ACHN (cell line): ENCODE data around the gene PDHX.
"Not testable (repeated sequence)": the region's sequence is repeated elsewhere in the genome, so short reads cannot be mapped to it uniquely, and the experiment has no call there.

Source experiments
- DNase-seq: peaks from one replicate; pipeline ENCODE4 v3.0.0-alpha.2; 2015
- in situ Hi-C: cut with HindIII; loops from 2 replicates; pipeline ENCODE4 v1.10.0; 2017; ENCODE audit warnings: low sequenced_read_pairs, low pct_ligation_motif_present, low pct_unique_long_range_greater_than_20kb

The PDHX gene

DNA sequence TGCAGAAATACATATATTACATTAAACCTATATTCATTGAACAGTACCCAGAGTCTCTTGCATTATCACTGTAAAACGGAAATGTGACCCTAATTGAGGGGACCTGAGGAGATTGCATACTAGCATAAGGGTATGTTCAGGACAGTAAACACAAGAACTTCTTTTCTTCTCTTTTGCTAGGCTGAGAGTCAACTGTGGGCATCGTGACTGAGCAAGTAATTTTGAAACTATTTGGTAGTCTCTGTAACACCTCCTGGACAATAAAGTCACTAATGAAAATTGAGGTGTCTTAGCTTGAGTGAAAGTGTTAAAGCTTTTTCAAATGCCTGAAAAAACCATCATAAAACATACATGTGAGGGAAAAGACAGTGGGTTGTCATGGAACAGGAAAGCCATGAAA is 90.9 kb downstream of the PDHX start:
- in situ Hi-C loops: no loop called here

DNA sequence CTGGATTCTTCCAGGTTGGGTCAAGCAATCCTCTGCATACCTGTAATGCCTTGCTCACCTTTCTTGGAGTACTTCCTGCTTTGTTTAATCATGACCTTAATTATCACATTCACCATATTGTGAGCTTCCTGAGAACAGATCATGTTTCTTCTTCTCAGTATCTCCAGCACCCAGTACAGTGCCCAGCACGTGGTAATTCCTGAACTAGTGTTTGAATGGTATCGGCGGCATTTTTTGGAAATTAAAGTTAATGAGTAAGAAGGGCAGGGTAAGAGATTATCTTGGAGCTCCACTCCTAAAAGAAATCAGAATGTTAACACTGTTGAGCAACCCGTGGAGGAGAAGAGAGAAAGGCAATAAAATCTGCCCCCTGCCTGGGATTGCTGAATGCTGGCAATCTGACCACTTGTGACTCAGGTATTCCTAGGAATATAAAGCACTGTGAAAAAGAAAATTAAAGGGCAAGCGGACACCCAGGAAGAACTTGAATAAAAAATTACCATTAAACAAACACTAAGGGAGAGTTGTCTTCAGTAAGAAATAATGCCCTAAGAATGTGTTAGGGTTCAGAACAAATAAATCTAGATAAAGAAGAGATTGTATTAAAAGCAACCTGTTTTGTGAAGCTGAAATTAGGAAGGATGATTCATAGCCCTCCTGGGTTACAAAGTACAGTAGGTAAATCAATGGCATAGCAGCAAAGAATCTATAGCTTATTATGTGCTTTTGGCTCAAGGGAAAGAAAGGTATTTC is 92.9 kb downstream of the PDHX start:
- DNase-seq: peak; percentile 46
- in situ Hi-C loops: no loop called here

More for the DNA sequence above, 90.9 kb downstream of the PDHX start:
- DNase-seq: no peak

DNA sequence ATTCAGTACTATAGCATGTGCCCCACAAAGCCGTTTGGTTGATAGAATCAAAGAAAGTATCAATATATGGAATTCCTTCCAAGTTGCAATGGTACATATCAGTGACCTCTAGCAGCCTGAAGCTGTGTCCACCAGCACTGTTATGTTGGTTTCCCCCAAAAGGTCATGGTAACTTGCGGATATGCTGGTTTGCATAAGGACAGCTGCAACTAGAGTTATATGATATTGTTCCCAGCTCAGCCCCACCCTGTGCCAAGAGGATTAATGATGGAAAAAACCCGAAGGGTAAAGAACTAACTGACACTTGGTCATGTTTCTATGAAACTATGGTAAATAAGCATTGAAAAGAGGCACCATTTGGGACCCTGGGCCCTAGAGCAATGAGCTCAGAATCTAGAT is 93.5 kb downstream of the PDHX start:
- in situ Hi-C loops: no loop called here
- no peak for DNase-seq

DNA sequence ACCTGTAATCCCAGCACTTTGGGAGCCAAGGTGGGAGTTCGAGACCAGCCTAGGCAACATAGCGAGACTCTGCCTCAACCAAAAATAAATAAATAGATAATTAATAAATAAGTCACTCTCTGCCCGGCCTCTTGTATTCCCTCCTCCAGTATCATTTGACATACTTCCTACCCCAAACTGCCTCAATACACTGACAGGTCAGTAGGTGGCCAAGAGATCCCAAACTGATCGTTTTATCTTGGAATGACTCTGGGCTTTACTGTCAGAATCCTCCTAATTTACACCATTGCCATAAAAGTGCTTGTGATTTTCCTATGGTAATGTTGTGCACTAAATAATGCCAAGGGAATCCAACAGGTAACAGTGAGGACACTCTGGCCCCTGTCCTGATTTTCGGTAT is 94.2 kb downstream of the PDHX start:
- in situ Hi-C loops: no loop called here
- no peak for DNase-seq

DNA sequence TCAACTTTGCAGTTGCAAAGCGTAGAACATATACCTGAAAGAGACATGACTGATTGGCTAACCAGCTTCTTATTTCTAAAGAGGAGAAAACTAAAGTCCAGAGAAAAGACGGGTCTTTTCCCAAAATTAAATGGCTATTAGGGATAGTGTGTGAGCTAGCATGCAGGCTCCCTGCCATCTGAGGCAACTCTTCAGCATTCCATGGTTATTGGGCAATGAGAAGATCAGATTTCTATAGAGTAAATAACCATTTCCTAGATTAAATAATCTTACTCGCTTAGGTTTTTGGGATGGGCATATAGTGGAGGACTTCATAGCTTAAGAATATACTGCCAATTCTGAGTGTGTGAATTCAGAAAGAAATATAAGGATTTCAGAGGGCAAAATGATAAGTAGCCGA is 95.0 kb downstream of the PDHX start:
- in situ Hi-C loops: no loop called here
- DNase-seq: no peak

DNA sequence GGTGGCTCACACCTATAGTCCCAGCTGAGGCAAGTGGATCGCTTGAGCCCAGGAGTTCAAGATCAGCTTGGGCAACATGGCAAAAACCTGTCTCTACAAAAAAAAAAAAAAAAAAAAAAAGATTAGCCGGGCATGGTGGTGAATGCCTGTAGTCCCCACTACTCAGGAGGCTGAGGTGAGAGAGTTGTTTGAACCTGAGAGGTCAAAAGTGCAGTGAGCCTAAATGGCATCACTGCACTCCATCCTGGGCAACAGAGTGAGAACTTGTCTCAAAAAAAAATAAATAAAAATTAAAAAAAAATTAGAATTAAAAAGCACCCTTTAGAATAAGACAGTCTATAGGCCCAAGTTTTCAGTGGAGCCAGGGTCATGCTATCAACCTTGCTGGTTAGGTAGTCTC is 95.5 kb downstream of the PDHX start:
- no peak for DNase-seq
- in situ Hi-C loops: no loop called here

DNA sequence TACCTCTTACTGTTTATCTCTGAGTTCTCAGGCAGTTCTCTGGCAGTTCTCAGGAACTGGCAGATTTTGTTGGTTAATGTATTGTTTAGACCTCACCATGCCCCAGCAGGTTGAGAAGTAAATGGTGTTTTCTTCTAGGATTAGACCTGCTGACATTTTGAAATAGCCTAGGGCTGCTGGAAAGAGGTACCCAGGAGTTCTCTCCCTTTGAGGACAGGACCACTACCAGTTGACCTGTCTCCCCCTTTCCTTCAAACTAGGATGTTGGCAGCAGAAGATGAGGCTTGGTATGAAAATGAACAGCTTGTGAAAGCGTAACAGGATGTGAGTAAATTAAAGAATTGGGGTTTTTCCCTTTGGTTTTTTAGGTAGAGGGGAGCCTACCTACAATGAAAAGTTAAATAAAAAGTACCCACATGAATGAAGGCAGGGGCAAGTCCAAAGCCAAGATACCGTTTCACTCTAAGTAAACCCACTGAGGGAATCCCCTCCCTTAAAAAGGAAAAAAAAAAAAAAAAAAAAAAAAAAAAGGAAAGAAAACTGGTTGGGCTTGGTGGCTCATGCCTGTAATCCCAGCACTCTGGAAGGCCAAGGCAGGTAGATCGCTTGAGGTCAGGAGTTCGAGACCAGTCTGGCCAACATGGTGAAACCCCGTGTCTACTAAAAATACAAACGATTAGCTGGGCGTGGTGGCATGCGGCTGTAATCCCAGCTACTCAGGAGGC is 96.2 kb downstream of the PDHX start:
- DNase-seq: no peak
- in situ Hi-C loops: no loop called here

DNA sequence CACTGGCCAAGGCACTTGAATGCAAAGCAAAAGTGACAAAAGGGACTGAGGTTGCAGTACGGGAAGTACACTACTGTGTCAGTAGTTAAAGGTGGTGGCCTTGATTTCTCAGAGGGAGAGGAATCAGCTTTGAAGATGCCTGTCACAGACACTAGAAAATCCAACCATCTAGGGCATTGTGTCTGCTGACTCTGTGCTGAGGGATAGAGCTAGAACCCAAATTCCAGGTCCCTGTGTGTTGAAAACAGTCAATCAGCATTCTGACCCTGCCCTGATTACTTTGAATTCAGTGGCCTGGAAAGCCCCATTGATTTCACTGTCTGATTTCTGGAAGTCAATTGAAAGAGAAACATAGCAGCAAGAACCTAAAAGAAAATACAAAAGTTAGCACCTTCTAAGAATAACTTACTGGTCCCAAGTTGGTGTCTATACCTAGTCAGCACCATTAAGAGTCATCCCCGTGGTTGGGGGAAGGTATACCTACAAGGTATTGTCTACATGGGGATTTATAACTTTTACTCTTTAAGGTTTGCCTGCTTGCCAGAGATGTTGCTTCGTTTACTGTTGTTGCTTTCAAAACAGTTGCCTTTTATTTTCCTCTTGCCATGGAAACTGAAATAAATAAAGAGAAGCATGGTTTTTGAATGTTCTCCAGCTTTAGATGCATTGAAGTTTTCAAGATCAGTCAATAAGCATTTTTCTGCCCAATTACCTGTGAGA is 97.3 kb downstream of the PDHX start:
- in situ Hi-C loops: no loop called here
- no peak for DNase-seq

DNA sequence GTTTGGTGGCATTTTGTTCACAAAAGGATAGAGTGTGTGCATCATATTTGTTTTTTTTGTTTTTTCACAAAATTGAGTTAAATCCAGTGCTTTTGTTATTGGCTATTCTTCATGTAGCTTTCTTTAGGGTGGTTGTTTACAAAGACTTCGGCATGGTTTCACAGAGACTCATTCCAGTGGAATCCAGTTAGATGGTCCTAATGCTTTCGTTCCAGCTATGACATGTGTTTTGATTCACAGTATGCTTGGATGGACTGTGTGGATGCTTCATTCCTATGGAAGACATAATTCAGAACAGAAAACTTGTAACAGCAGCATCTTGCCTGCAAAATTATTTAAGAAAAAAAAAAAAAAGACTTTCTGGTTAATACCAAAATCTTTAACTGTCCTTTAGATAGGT is 97.9 kb downstream of the PDHX start:
- in situ Hi-C loops: no loop called here
- DNase-seq: no peak

DNA sequence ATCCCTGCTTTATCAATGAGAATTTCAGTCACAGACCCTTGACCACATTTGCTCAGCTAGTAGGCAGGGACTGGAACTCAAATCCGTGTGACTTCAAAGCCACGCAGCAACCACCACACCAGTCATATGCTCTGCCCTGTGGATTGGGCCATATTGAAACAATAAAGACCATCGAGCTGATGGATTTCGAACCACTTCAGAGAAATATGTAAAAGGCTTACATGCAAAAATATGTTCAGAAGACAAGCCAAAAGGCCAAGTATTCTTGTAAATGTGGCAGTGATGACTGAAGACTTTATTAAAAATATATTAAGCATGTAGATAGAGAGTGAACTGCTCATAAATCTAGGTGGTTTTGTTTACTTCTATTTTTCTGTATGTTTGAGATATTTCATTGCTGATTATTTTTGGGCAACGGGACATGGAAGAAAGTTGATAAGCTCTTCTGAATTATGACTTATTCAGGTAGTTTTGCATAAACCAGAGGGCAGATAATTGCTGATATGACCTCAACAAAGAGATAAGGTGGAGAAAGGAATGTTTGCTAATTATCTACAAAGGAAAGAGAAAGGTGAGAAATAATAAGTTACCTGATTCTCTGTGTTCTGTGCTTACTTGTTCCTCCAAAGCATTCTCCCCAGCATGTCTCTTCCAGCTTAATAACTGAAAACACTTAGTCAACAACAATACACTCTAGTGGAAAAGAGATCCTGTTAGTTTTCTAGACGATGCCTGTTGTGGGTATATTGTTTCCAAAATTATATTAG is 99.4 kb downstream of the PDHX start:
- in situ Hi-C loops: no loop called here
- no peak for DNase-seq

DNA sequence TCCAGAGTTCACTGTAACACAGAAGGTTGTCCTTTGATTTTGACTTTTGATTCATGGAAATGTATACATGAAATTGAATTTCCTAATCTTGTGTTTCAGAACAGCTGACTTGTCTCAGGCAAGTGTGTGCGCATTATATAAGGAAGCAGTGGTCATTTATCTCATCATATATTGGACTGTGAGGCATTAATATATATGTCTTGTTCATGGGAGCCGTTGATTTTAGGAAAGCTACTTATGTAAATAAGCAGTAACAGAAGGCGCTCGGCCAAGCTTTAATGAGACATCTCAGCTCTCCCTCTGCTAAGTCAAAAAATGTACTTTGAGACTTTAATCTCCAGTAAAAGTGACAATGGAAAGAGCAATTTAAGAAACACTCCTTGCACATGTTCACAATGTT is 100.5 kb downstream of the PDHX start:
- no peak for DNase-seq
- in situ Hi-C loops: no loop called here

DNA sequence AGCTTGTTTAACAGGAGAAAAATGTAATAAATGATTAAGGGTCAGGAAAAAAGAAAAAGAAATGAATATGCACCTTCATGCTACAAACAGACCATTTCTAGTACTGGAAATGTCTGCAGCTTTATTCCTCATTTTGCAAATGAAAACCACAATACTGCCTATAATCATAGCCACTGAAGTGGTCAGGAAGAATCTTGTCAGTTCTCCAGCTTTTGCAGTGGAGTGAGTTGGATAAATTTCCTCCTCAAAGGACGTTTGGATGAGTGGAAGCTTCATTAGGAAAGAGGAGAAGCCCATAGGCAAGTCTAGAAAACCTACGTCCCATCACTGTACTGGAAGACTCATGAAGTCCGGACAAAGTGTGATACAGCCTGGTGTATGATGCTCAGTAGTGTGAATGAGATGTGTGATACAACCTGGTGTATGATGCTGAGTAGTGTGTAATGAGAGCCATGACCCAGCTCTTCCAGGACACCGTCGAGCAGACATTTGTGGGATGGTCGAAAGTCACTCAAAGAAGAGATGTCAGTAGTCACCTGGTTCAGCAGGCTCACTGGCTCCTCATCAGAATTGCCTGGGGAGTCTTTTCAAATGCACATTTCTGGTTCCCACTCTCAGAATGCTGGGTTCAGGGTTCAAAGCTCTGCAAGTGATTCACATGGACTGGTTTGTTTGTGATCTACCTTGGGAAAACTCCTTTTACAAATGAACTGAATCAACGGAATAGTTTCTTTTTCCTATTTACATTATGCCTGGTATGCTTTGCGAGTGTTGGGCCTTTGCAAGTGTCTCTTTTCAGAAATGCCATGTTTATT is 101.3 kb downstream of the PDHX start:
- in situ Hi-C loops: no loop called here
- no peak for DNase-seq

DNA sequence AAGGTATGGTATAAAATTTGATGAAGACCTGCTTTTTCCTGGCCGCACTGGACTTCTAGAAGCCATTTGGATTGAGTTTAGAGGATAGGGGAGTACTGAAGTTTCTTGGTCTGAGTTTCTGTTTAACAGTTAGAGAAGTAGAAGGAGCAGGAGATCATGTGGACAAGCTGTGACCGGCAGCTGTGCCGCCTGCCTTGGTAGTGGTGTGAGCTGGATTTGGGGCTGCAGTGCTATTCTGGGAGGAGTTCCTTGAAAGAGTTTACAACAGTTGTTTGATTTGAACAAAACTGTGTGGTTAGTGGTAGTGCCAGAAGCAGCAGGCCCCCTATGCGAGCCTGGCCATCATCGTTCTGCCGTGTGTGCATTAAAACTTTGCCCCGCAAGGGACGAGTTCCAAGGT is 105.2 kb downstream of the PDHX start:
- DNase-seq: no peak
- in situ Hi-C loops: no loop called here

DNA sequence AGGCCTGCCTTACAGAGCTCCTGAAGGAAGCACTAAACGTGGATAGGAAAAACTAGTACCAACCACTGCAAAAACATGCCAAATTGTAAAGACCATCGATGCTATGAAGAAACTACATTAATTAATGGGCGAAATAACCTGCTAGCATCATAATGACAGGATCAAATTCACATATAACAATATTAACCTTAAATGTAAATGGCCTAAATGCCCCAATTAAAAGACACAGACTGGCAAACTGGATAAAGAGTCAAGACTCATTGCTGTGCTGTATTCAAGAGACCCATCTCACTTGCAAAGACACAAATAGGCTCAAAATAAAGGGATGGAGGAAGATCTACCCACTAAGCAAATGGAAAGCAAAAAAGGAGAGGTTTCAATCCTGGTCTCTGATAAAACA is 107.5 kb downstream of the PDHX start:
- DNase-seq, in situ Hi-C loops: not testable (repeated sequence)

DNA sequence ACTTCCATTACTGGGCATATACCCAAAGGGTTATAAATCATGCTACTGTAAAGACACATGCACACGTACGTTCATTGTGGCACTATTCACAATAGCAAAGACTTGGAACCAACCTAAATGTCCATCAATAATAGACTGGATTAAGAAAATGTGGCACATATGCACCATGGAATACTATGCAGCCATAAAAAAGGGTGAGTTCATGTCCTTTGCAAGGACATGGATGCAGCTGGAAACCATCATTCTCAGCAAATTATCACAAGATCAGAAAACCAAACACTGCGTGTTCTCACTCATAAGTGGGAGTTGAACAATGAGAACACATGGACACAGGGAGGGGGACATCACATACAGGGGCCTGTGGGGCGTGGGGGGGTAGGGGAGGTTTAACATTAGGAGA is 111.6 kb downstream of the PDHX start:
- in situ Hi-C loops, DNase-seq: not testable (repeated sequence)

DNA sequence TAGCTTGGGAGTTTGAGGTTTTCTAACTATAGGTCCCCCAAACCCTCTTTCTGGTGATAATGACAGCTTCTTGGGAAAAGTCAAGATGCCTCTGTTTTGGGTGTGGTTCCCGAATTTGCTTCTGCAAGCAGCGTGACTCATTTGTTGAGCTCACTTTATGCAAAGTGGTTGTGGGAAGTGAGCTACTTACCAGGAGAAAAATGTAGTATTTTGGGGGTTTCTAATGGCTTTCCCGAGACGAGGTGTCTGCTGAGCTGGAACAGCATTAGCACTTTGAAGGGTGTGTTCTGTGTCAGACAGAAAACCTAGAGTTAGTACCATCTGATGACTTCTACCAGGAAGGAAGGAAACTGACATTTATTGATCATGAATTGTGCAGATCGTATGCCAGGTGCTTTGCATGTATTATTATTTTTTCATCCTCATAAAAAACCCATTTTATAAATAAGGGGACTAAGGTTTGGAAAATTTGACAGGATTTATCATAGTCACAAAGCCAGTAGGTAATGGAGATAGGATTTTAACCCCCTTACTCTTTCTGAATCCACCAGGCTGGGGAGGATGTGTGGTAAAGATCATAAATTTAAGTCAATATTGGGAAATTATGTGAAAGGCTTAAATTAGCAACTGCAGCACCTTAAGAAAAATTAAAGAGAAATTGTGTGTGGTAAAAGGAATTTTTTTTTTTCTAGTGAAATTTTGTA is 113.7 kb downstream of the PDHX start:
- in situ Hi-C loops: no loop called here

DNA sequence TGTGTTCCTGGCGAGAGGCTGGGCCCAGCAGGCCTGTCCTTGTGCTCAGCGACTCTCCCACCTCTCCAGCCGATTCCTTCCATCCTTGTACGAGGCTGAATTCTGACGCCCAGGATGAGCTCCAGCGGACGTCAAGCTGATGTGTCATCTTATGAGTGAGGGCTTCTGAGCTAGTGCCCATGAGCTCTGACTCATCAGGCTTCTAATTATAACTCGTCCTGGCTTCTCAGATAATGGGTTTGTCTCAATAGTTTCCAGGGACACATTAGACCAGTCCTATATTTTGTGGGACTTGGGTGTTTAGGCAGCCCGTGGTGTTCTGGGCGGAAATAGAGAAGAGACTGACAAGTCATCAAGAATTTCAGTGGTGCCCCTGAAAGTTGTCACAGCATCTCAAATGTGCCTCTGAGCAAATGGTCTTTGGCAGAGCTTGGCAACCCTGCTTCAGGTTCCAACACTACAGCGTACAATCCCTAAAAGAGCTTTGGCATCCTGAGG is 114.3 kb downstream of the PDHX start:
- peak; percentile 92 for DNase-seq
- in situ Hi-C loops: no loop called here

More for the DNA sequence above, 113.7 kb downstream of the PDHX start:
- DNase-seq: peak; percentile 14
